ENCODE measurements around the gene BMP6.

GRCh38 chr6:7921046-7921445 is 195.1 kb downstream of the BMP6 start:
- TF ChIP-seq CTCF (IDR thresholded peaks at IDR 0.05): no peak
- no peak for TF ChIP-seq POLR2AphosphoS5 (IDR thresholded peaks at IDR 0.05)
- no peak for TF ChIP-seq POLR2A (IDR thresholded peaks at IDR 0.05)

Data from breast epithelium (tissue), 3 donors.